ENCODE data around the gene DOK5.

DOK5 gene

DNA sequence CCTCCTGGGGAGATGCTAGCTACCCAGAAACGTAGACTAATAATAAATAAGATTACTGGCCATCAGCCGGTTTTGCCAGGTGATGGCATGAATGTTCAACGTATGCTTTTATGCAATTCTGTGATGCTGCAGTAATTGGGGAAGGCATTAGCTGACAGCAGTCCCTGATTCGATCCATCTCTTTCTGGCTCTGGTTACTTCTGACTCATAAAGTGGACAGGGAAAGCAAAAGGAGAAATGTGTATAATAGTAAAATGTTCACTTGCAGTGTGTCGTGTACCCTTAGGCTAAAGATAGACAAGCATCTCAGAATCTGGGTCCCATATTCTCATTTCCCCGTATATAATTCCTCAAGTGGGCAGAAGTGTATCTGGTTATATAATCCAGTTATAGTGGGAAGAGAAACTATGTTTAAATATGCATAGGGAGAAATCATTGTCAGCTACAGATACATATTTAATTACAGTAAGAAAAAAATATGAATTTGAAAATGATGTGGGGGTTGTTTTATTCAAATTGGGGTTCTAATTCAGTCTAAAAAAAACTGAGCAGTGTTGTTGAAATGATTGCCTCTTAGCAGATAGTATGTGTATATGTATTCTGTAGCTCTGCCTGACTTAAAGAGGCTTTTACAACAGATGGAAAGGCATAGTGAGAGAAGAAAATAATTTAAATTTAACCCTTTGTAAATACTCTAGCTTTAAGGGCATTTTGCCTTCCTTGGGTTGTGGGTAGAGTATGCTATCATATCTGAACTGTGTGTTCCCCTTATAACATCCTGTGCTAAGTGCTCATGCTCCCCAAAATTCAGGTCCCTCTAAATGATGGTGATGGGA is 40.6 kb downstream of the DOK5 start:
- no peak for DNase-seq

DNA sequence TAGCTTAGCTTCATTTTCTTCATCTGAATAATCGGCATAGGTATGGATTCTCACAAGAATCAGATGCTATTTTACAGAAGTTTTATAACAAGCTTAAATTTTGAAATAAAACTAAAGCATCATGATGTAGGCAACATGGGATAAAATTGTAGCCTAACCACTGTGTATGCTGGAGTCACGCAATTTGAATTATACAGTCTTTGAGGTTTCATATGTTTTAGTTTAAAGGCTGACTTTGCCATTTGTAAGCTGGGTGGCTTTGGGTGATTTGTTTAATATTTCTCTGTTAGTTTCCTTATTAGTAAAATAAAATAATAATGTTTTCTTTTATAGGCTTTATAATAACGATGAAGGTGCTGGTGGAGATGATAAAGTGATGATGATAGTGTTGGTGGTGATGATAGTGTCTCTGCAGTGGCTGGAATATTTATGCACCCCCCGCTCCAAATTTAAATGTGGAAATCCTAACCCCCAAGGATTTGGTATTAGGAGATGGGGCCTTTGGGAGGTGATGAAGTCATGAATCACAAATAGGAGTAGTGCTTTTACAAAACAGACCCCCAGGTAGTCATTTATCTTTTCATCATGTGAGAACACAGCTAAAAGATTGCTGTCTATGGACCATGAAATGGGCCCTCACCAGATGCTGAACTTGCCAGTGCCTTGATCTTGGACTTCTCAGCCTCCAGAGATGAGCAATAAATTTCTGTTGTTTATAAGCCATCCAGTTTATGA is 42.0 kb downstream of the DOK5 start:
- no peak for DNase-seq

DNA sequence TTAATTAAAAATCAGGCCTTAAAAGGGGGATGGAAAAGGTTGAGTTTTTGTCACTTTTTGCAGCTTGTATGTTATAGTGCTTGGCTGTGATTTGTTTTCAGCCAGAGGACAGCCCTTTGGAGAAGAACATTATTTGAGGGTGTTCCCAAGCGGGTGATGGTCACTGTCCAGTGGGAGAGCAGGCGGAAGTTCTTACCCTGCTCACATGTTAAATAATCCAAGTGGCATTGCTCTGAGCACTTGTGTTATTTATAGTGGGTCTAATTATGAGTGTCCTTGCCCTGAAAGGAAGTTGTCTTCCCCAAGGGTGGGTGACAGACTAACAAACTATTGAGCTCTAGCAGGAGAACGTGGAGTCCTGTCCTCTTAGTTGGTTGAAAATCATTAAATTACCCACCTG is 49.5 kb downstream of the DOK5 start:
- DNase-seq, result no peak

DNA sequence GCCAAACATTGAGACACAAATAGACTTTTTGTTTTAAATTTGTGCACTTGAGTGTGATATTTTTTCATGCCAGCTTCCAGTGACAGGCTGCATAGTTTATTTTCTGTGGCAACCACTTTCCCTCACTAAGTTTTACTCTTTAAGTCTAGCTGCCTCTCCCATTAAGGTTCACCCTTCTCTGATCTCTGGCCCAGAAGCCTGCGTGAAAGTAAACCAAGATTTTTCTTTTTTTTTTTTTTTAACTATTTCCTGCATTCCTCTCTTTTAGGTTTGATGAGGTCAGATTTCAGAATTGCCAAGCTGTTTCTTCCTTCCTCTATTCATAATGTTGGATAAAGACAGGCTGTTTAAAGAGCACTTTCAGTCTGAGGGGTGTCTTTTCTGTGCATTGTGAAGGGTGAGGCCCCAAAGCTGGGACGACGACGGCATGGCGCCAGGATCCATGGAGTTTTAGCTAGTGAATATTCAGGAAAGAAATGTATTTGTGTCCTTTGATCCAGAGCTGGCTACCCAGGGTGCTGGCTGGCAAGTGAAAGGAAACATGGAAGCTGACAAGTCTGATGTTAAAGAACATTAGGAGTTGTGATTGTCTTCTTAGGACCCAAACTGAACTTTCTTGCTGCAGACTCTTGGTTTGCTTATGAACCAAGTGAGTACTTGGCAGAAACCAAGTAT is 50.7 kb downstream of the DOK5 start:
- no peak for DNase-seq

DNA sequence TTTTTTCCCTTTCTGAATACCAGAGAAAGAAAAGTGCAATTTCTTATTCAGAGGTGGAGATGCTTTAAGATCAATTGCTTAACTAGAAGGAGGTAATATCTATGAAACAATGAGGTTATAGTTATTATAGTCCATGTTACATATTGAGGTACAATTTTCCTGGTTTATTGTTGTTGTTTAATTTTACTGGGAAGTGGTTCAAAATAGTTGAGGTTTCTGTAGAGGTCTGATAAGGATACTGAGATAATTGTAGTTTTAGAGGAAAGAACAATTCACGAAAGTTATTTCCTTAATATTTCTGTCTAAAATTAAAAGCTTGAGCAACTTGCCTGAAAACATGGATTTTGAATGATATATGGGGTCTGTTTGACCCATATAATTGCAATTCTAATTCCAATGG is 51.4 kb downstream of the DOK5 start:
- no peak for DNase-seq

DNA sequence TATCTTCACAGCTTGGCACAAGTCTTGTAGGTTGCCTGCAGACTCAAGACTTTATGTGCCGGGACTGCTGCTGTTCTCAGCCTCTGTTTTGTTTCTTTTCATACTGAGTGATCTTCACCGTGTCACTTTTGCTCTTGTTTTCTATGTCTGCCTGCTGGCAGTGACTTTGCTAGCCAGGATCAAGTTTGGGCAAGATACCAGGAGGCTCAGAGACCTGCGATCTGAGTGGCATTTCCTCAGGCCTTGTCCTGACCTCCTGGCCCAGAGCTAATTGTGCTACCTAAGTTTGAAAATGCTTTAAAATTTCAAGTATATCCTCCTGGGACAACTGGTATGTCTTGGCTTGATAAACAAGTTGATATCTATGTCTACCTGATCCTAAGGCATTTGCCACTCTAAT is 57.2 kb downstream of the DOK5 start:
- DNase-seq, result no peak

DNA sequence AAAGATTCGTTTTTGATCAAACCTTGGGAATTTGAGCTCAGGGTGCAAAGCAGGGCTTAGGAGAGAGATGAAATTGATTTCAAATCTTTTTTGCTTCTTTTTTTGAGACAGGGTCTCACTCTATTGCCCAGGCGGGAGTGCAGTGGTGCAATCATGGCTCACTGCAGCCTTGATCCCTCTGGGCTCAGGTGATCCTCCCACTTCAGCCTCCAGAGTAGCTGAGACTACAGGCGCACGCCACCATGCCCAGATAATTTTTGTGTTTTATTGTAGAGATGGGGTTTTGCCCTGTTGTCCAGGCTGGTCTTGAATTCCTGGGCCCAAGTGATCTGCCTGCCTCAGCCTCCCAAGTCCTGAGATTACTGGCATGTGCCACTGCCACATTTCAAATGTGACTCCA is 58.7 kb downstream of the DOK5 start:
- no peak for DNase-seq

DNA sequence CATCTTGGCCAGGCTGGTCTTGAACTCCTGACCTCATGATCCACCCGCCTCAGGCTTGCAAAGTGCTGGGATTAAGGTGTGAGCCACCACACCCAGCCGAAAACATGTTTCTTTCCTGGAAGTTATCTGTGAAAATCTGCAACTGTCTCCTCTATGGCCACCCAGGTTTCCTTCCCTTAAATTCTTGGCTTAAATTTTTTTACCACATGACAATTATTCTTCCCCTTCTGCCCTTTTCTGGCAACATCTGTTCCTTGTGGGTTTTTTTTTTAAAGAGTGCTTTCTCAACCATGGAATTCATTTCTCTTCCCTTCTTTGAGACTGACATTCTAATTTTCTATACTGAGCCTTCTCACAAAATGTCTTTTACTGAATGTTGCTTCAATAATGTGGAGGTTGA is 59.6 kb downstream of the DOK5 start:
- no peak for DNase-seq

DNA sequence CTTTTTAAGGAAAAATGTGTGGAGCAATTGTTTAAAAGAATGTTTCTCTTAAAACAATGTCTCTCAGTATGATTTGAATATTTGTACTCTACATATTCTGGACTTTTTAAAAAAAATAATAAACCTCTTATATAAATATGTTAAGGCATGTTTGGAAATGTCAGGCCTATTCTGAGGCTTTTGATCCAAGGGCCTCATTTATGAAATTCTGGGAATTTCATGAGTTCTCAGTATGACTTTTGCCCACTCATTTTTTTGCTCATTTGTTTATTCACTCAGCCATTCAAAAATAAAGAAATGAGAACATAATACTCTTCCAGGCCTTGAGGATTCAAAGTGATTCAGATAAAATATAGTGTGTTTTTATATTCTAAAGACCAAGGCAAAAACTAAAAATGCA is 60.4 kb downstream of the DOK5 start:
- DNase-seq, result no peak

DNA sequence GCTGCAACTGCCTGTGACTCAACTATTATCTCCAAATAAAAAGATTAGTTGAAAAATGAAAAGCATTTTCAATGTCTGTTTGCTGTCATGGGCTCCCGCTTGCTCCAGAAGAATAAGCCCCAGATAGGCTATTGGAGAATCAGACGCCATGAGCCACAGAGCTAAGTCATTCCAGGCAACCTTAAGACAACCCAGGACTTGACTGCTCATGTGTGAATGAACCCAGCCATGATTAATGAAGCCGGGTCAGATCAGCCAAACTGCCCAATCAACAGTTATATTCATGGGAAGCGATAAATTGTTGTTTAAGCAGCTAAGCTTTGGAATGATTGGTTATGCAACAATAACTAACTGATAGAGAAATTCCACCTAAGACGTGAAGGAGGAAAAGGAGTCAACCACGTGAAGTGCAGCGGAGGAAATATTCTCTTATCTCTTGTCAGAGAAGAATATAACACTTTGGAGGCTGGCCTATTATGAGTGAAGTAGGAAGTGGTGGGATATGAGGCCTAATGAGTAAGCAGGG is 64.2 kb downstream of the DOK5 start:
- no peak for DNase-seq

DNA sequence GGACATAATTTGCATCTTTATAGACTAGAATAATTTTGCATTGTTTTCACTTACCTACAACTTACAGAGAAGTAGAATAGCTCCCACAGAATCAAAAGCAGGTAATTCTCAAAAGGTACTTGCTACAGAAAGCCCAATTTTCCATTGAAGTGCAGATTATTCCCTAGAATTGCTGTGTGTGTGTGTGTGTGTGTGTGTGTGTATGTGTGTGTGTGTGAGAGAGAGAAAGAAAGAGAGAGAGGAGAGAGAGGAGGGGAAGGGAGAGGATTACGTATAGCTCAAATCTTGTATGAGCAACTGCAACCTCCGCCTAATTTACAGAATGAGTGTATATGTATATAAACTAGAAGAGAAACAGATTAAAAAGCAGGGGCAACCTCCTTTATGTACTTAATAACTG is 68.0 kb downstream of the DOK5 start:
- no peak for DNase-seq

DNA sequence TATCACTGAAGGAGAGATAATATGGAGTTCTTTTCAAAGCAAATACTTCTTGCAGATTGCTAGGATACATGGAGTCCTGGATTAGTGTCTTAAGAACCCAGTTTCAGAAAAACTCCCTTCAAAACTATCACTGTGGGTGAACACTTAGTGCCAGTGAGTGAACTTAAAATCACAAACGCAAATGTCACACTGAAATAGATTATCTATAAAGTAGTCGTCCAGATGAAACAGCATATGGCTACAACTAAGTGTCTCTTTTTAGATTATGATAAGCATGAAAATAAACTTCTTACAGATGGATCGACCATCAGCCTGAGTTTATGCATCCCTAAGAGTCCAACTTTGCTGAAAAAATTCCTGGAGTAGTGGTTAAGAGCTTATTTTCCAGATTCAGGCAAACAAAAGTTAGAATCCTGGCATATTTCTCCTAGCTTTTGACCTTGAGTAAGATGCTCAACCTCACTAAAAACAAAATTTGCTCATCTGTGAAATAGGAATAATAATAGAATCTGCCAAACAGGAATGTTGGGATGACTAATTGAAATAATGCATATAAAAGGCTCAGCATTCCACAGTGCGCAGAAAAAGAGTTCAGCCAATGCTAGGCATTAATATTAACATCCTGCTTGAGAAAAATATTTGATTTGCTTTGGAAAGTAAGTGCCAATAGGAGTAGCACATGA is 70.4 kb downstream of the DOK5 start:
- DNase-seq, result no peak

DNA sequence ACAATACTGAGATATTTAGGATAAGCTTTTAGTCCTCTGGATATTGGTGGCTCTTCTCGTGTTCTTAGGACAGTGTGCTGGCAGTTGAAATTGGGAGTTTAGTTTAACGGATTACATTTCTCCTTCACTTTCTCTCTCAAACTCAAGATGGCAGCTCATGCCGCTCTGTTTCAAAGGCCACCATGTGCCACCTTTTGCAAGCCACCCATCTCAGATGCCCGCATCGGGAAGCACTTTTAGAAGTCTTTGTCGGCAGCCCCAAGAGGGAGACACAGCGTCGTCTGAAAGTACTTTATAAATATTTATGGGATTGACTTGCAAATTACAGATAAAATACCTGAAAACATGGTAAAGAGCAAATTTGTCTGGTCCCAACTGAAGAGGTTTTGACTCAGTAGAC is 73.5 kb downstream of the DOK5 start:
- DNase-seq, result no peak

DNA sequence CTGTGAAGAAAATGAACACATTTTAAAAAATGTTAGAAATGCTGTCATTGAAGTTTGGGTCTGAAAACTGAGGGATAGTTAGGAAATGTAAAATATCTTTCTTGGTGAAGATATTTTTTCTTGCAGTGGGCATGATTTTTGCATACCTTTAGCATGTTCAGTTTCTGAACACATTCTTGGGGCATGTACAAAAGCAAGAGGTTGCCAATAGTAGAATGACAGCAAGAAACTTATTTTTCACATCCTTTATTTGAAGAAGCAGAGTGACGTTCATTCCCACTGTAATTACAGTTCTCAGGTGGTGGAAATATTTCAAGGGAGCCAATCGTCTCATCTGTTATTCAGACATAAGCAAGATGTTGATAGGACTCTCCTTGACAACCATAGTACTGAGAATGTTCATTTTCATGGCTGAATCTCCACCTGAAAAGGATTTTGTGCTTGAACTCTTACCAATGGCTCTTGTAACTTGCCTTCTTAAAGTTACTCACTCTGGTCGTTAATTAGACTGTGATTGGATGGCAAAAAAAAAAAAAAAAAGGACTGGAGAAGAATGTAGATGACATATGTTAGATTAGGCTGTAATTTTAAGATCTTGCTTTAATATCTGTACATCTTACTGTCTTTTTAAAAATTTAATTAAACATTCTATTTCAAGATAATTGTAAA is 74.4 kb downstream of the DOK5 start:
- no peak for DNase-seq

DNA sequence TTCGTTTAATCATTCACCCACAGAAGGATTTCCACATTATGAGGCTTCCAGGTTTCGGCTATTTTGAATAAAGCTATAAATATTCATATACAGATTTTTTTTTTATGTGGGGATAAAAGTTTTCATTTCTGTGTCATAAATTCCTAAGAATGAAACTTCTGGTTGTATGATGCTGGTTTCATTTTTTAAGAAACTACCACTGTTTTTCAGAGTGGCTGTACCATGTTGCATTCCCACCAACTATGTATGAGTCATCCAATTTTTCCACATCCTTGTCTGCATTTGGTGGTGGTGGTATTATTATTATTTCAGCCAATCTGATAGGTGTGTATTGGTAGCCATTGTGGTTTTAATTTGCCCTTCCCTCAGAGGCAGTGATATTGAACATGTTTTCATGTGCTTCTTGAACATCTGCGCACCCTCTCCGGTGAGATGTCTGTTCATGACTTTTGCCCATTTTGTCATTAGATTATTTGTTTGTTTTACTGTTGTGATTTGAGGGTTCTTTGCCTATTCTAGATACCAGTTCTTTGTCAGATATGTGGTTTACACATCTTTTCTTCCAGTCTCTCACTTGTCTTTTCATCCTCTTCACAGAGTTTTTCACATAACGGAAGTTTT is 75.5 kb downstream of the DOK5 start:
- no peak for DNase-seq

DNA sequence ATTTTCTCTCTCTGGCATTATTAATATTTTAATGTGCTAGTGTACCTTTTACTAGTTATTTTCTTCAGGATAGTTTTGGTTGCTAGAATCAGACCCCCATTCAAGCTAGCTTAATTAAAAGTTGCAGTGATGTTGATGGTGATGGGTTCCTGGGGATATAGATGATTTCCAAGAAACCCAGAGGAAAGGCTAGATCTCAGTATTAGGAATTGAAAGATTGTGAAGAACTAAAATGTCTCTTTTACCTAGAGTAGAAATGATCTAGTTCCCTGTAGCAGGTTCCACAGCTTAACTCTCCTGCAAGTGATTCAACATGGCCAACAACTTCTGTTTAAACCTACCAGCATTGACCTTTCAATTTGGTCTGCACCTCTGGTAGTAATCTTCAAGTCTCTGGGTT is 78.6 kb downstream of the DOK5 start:
- DNase-seq, result no peak

DNA sequence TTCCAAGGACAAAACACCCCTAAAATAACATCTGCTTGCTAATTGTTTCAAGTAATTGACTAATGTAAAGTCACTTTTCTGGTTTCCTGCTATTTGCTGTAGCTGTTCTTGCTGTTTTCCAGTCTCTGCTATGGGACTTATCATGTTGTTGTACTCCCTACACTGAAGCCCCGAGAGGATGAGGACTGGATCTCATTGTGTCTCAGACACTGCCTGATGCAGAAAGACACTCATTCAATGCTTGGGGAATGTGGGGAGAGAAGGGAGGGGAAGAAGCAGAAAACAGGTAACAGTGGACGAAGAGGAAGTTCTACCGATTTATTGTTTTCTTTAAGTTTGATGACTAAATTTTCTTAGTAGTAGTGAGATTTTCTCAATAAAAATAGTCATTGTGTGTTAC is 79.8 kb downstream of the DOK5 start:
- no peak for DNase-seq

DNA sequence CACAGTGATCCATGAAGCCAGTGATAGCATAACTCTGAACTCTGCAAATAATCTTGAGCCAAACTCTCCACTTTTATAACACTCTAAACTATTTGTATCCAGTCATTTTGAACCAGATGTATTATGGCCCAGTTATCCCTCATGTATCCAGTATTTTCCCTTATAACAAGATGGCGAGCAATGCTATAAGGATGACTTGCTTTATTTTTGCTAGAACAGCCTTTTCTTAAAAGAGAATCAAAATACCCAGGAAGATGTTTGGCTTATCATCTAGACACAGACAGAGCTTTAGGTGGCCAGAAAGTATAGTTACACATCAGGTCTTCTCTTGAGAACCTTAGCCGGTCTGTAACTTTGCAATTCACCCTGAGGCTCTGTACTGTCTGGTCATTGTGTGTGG is 81.0 kb downstream of the DOK5 start:
- no peak for DNase-seq

DNA sequence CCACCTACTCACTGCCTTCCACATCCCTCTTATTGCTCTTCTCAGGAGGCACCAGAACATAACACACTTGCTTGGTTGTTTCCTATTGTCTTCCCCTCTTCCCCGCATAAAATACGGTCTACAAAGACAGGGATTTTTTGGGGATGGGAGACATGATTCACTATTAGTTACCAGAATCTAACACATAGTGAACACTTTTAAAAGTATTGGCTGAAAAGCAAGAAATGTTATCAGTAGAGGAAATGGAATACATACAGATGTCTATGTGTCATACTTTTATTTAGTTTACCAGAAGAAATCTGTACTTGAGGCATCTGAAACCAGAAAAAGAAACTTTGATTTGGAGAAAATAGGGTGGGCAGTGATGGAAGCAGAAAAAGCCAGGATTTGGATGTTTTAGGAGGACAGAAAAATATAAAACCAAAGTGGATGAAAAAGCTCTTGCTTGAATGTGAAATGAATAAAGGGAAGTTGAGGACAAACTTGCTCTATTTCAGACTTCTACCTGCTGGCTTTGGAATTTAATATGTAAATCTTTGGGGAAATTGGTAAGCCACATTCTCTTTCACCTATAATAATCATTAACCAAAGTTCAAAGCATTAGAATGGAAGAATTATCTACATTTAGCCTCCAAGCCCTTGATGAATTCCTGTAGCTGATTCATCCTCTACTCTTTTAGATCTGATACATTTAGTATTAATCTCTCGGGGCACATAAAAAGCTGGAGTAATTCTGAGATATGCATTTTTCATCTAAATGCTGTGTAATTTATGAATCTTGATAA is 82.6 kb downstream of the DOK5 start:
- DNase-seq, result no peak

DNA sequence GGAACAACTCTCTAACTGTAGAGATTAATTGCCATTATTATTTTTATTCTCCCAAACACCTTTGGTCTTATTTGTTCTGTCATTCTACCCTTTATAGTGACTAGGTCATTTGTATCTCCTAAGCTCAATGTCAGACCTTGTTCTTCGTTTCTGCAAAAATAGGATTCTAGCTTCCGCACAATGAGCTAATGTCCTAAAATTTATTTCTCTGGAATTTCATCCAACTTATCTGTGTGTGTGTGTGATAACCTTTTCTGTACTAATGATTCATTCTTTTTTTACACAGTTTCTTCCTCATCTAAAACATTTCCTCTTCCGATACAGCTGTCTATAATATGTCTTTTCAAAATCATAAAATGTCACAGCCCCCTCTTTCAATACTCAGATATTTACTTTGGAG is 84.5 kb downstream of the DOK5 start:
- DNase-seq, result no peak

DNA sequence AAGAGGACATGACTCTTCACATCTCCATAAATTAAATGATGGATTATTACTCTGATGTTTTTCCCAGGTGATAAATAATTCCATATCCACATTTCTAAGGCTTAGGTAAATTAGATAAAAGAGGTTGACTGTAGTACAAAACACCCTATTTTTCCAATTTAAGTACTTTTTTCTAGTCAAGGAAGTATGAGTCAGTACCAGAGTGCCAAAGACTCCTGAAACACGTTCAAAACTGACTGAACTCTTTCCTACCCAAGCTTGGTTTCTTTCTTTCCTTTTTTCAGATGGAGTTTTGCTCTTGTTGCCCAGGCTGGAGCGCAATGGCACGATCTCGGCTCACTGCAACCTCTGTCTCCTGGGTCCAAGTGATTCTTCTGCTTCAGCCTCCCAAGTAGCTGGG is 85.0 kb downstream of the DOK5 start:
- DNase-seq, result no peak
